H1 (cell line): ENCODE data around the gene TNFRSF11A. TPM values are rescaled to one million over a fixed set of nuclear protein-coding genes. Genes with fewer than 3 reads are reported as not detected.

Source experiments
- CHD7 ChIP-seq: fragments of 300-600 bp; sonication (generic); IDR thresholded peaks from 2 replicates; pipeline ENCODE4 v1.7.1; 2012; ENCODE audit warnings: low read length, moderate library complexity, mild to moderate bottlenecking, inconsistent platforms; ENCODE audit not compliant: insufficient replicate concordance
- polyA plus RNA-seq, 7 experiments: library from polyadenylated mRNA; depleted of rRNA in 3 of 7; stranded (reverse) in 5 of 7; unstranded in 2 of 7; fragments of >200 nt in 5 of 7; fragments of 200-250 nt in 2 of 7; gene quantifications; 1 replicate in 5 of 7; 2 replicates in 1 of 7; 4 replicates in 1 of 7; pipeline versions ENCODE4 v1.2.1 to v1.2.3, GENCODE V29; 2011 to 2013; ENCODE audit warnings: missing spikeins in 2 of 7, mixed read lengths in 2 of 7
- total RNA-seq: library from RNA; stranded (reverse); fragmentation: NEBNext Ultra II Directional; extraction: Animal tissue kit (Norgen Biotek cat#: 25700); gene quantifications from 2 replicates; pipeline ENCODE4 v1.2.1, GENCODE V29; 2021

Gene TNFRSF11A
- total and polyA plus RNA-seq, 2 of the 8 experiments (the other 6 are each of a cell fraction or from before 2014, with no cell fraction given) = 8.7 to 10.6 TPM

- no peak for TF ChIP-seq CHD7
Observed at GRCh38 chr18:62407660-62408059, 82.5 kb downstream of the TNFRSF11A start (continued).
